Measurements from ENCODE around the gene PYGO1. TPM values are rescaled to one million over a fixed set of nuclear protein-coding genes. Genes with fewer than 3 reads are reported as not detected.

Gene PYGO1
- total and polyA plus RNA-seq, 11 donors = 1.1 to 8.2 (median 4.7) TPM

GRCh38 chr15:55589287-55589686 lies 1.1 kb upstream of the PYGO1 start:
- TF ChIP-seq CTCF (IDR thresholded peaks at IDR 0.05) (no peak), POLR2A (IDR thresholded peaks at IDR 0.05) (no peak)
- Histone ChIP-seq H3K4me3 (peak overlapping the region in 7 of 12 donors; percentile 51 to 85 (median 68)), H3K9me3 (no peaks in the 10 kb centered on the region), H3K27me3 (peaks cover 0 to 47% (median 5%) of the 10 kb centered on the region in 9 donors), H3K27ac (no peak overlapping the region), H3K4me1 (peaks cover 0 to 13% (median 0%) of the 10 kb centered on the region in 12 donors), H3K36me3 (no peaks in the 10 kb centered on the region)
- intact Hi-C loops (cut with DNase I) = loop anchor here in 1 of 10 donors (5.0 kb wide), 1 partner anchor 182 kb away; the partner anchor contains the start of genes CCPG1 and PIERCE2
- DNase-seq = no peak
- 71 to 82% (median 77%) methylated on average over 10 of the region's 10 CpGs for WGBS, 4 donors
- peak in 1 of 4 donors; percentile 32 for ATAC-seq

GRCh38 chr15:55588815-55589115 lies 620 bp upstream of the PYGO1 start:
- Histone ChIP-seq H3K27ac (peak overlapping the region in 6 of 12 donors; percentile 39 to 80 (median 45)), H3K36me3 (no peaks in the 10 kb centered on the region), H3K4me1 (peaks cover 0 to 13% (median 0%) of the 10 kb centered on the region in 12 donors), H3K27me3 (peaks cover 0 to 50% (median 5%) of the 10 kb centered on the region in 9 donors), H3K4me3 (peak overlapping the region in 11 of 12 donors; percentile 37 to 85 (median 65)), H3K9me3 (no peaks in the 10 kb centered on the region)
- no peak for ATAC-seq
- intact Hi-C loops (cut with DNase I) = loop anchor here in 1 of 10 donors (5.0 kb wide), 1 partner anchor 181 kb away; the partner anchor contains the start of genes CCPG1 and PIERCE2
- 5 to 15% (median 7%) methylated on average over 19 of the region's 19 CpGs for WGBS, 4 donors
- TF ChIP-seq CTCF (IDR thresholded peaks at IDR 0.05) = no peak
- no peak for TF ChIP-seq POLR2A (IDR thresholded peaks at IDR 0.05)
- no peak for DNase-seq

- Histone ChIP-seq H3K27ac (peak overlapping the region in 6 of 12 donors; percentile 39 to 89 (median 68)), H3K4me1 (peaks cover 0 to 13% (median 0%) of the 10 kb centered on the region in 12 donors), H3K9me3 (no peaks in the 10 kb centered on the region), H3K4me3 (peak overlapping the region; percentile 51 to 85 (median 64)), H3K36me3 (no peaks in the 10 kb centered on the region), H3K27me3 (peaks cover 0 to 54% (median 5%) of the 10 kb centered on the region in 9 donors)
- ATAC-seq = peak in 3 of 4 donors; percentile 38 to 61 (median 44)
- TF ChIP-seq POLR2A (IDR thresholded peaks at IDR 0.05) (no peak), CTCF (IDR thresholded peaks at IDR 0.05) (no peak)
- peak in 4 of 5 donors; percentile 23 to 63 (median 30) for DNase-seq
- intact Hi-C loops (cut with DNase I) = loop anchor here in 1 of 10 donors (5.0 kb wide), 1 partner anchor 180 kb away; the partner anchor contains the start of genes CCPG1 and PIERCE2
- 5 to 9% (median 7%) methylated on average over 43 to 65 of the region's 65 CpGs for WGBS, 4 donors
Observed at GRCh38 chr15:55587321-55588069, 650 bp downstream of the PYGO1 start.

GRCh38 chr15:55586808-55587207 lies 1.3 kb downstream of the PYGO1 start:
- DNase-seq (no peak), ATAC-seq (no peak)
- intact Hi-C loops (cut with DNase I) = loop anchor here in 1 of 10 donors (5.0 kb wide), 1 partner anchor 180 kb away; the partner anchor contains the start of genes CCPG1 and PIERCE2
- WGBS, 4 donors = 77 to 87% (median 82%) methylated on average over 3 of the region's 3 CpGs
- TF ChIP-seq POLR2A (IDR thresholded peaks at IDR 0.05) (no peak), CTCF (IDR thresholded peaks at IDR 0.05) (no peak)
- peak overlapping the region in 7 of 12 donors; percentile 57 to 85 (median 68) for H3K4me3 ChIP-seq
- no peaks in the 10 kb centered on the region for H3K9me3 ChIP-seq
- H3K36me3 ChIP-seq = no peaks in the 10 kb centered on the region
- H3K27me3 ChIP-seq = peaks cover 0 to 54% (median 5%) of the 10 kb centered on the region in 9 donors
- no peak overlapping the region for H3K27ac ChIP-seq
- peaks cover 0 to 13% (median 0%) of the 10 kb centered on the region in 12 donors for H3K4me1 ChIP-seq

Measured in heart left ventricle (tissue), 16 donors.